ENCODE data around the gene BTBD2.

- TF ChIP-seq CTCF (IDR thresholded peaks at IDR 0.05) (no peak), EZH2 (IDR thresholded peaks at IDR 0.05; ENCODE audit: borderline replicate concordance, insufficient read depth, low read depth, low read length, poor library complexity, severe bottlenecking) (no peak)
These were observed 35.3 kb downstream of the BTBD2 start for GRCh38 chr19:1980091-1980808.

Measured in B cell (primary cell).